Non-pigmented ciliary epithelial cell (primary cell): Measurements from ENCODE around the gene TSSK3.
"Not testable (repeated sequence)": the region's sequence is repeated elsewhere in the genome, so short reads cannot be mapped to it uniquely, and the experiment has no call there.

ENCODE experiments used
- DNase-seq: peaks from one replicate; pipeline ENCODE4 v3.0.0-alpha.2; 2010; ENCODE audit warnings: low read depth

The TSSK3 gene

DNA sequence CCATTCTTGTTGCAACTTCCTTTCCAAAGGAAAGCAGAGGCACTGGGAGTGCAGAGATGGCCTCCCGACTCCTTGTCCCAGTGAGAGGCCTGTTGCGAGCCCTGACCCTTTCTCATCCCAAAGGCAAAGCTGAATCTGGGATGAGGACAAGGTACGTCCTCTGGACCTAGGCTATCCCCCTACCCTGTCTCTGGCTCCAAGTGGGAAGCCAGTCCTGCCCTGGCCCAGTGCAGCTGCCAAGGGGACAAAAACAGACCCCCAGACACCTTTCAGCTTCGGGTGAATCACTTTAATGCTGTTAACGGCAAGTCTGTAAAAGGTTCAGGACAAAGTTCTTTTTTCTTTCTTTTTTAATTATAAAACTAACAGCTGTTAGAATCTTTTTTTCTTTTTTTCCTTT lies 2.5 kb downstream of the TSSK3 start:
- no peak for DNase-seq

DNA sequence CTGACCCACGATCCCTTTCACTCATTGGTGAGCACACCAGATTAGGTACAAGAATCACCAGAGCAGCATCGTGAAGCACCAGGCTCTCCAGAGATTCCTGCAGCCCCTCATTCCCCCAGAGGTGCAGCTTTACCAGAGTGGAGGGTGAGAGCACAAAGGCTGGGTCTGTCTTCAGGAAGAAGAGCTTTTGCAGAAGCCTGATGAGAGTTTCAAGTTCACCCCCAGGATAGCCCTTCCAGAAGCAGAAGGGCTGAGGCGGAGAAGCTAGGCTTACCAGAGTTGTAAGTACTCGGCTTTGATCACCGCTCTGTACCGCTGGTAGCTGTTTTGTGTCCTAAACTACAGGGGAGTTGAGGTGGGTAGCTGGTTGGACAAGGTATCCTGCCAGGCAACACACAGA lies 3.1 kb downstream of the TSSK3 start:
- DNase-seq: no peak

DNA sequence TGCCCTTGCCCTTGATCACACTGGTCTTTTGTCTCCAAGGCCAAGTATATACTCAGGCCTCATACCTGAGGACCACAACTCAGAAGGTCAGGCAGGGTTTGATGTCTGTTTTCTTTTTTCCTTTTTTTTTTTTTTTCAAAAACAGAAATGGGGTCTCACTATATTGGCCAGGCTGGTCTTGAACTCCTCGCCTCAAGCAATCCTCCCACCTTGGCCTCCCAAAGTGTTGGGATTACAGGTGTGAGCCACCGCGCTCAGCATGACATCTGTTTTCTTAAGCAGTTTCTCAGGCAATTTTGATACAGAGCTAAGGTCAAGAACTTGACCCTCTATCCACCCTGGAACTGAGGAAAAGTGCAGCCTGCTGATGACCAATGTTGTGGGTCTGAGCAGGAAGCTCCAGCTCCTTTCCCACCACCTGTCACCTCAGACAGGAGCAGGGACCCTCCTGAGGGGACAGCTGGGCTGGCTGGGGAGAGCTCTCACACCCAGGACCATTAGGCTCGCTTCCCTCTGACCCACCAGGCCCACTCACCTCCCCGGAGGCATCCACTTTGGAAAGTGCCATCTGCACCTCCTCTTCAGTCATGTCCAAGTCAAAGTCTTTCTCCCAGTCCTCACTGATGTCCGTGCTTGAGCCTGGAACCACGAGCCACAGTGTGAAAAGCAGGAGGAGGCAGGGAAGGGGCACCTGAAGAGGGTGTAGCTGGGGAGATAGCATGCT lies 5.7 kb downstream of the TSSK3 start:
- DNase-seq: no peak

DNA sequence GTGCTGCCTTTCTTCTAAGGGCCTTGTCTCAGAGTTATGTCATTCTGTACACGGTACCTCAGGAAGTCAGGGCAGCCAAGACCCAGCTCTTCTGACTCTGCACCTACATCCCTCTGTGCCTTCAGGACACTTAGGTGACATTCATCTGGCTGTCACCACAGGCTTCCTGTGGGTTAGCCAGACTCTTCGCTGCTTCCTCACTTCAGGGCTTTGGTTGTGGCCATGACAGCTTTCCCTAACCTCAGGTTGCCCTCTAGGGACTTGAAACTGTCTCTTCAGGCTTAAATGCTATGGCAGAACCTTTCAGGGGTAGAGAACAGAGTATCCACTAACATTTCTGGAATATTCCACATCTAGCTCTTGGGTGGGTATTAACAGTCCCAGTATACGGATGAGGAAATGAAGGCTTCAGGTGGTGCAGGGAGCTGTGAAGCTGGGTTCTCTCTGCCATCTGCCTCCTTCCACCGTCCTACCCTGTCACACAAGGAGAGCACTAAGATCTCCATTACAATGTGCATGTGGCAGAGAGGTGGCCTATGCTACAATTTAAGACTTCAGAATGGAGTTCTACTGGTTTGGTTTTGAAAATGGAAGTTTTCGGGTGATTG lies 9.9 kb downstream of the TSSK3 start:
- no peak for DNase-seq

DNA sequence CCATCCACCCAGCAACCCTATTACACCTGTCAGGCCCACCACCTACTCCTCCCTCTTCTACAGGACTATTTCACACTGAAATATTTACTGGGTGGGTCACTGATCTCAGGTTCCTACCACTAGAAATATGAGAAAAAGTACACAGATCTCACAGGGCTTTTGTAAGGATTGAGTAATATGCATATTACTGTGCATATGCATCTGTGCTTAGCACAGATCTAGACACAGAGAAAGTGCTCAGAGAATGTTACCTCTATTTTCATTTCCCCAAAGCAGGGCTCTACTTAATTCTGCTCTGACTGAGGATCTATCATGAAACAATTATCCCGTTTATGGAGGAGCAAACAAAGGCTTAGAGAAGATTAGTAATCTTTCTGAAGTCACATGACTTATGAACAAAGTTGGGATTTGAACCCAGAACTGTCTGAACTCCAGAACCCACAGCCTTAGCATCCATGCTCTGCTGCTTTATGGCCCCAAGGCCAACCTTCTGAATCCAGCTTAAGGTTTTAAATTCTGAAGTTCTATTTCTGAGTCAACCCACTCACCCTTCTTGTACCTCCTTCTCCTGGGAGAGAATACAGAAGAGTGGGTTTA lies 11.8 kb downstream of the TSSK3 start:
- DNase-seq: no peak

DNA sequence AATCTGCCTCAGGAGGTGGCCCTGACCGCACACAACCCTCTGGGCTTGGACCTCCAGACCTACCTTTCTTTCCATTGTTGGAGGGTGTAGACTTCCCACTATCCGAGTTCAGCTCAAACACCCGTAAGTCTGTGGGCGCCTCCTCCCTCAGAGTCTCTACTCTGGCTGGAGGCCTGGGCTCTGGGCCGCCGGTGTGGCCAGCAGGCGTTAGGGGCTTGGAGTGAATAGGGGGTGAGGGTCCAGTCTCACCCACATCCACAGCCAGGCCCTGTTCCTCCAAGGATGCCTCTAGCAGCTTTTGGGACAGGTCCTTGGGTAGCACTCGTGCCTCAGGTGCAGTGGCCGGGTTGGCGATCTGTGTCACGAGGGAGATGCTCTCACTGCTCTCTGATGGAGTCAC lies 13.9 kb downstream of the TSSK3 start:
- DNase-seq: no peak

DNA sequence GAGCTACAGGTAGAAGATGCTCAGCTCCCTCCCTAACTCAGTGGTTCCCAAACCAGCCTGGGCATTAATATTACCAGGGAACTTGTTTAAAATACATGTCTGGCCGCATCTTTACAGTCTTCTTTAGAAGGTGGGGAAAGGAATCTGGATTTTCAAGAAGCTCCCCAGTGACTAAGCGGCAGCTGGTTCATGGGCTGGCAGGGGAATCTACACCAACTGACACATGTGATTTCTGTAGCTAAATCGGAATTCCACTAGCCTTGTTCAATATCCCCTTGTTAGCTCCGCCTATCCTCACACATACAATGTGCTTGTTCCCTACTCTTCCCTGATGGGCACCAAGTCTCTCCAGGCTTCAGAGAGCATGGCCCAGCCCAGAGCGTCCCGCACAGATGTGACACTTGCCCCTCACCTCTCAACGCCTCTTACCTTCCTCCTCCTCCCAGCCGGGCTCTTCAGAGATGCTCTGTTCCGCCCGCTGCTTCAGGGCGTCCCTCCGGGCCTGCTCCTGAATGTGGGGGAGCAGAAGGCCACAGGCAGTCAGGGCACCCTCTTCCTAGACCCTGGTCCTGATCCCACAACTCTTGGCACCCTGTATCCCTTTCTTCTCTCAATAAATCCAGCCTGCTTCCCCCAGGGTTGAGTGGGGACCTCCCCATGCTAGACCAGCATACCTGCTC lies 15.3 kb downstream of the TSSK3 start:
- DNase-seq: no peak

DNA sequence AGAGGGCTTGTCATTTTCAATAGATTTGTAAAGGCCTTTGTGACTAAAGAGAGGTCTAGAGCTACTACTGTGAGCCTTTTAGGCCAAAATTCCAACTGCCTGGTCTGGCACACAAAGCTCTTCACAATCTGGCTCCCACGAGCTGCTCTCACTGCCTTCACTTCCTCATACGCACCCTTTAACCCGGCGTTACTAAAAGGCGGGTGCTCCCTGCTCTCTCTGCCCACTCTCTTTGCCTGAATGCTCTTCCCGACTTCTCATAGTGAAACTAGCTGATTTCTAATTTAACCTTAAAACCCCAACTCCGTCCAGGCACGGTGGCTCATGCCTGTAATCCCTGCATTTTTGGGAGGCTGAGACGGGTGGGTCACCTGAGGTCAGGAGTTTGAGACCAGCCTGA lies 17.7 kb downstream of the TSSK3 start:
- DNase-seq: no peak

DNA sequence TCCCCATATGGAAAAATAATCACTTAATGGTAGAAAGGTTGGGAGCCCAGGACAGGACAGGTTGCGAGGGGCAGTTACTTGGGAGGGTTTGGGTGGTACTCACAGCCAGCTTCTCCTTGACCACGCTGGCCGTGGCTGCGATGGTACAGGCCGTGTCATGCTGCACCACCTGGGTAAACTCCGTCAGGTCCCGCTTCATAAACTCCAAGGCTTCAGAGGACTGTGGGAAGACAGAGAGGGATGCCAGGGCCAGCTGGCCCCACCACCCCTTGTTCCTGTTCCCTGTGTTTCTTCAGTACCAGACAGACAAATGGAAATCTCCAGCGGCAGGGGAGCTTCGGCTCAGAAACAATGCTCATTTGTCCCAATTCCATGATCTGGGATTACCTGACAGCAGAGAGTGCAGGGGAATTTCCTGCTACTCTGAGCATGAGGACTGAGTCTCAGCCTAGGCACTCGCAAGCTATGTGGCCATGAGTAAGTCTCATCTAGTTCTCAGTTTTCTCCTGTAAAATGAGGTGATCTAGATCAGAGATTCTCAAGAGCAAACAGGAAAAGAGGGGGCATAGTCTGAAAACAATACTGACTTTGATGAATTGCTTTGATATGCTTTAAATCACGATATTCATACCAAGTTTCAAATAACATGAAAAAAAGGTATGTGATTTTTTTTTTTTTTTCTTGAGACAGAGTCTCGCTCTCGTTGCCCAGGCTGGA lies 24.5 kb downstream of the TSSK3 start:
- DNase-seq: no peak

DNA sequence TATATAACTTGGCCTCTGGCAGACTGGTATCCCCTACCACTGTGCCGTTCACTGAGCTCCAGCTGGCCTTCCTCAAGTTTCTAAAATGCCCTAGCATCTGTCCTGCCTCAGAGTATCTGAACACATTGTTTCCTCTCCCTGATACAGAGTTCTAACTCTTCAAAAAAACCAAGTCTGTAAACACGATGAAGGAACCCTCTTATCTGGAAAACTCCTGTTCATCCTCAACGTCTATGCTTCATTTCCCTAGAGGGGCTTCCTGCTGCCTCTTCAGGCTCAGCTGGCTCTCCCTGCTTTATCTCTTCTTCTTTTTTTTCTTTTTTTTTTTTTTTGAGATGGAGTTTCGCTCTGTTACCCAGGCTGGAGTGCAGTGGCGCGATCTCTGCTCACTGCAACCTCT lies 26.3 kb downstream of the TSSK3 start:
- DNase-seq: no peak

DNA sequence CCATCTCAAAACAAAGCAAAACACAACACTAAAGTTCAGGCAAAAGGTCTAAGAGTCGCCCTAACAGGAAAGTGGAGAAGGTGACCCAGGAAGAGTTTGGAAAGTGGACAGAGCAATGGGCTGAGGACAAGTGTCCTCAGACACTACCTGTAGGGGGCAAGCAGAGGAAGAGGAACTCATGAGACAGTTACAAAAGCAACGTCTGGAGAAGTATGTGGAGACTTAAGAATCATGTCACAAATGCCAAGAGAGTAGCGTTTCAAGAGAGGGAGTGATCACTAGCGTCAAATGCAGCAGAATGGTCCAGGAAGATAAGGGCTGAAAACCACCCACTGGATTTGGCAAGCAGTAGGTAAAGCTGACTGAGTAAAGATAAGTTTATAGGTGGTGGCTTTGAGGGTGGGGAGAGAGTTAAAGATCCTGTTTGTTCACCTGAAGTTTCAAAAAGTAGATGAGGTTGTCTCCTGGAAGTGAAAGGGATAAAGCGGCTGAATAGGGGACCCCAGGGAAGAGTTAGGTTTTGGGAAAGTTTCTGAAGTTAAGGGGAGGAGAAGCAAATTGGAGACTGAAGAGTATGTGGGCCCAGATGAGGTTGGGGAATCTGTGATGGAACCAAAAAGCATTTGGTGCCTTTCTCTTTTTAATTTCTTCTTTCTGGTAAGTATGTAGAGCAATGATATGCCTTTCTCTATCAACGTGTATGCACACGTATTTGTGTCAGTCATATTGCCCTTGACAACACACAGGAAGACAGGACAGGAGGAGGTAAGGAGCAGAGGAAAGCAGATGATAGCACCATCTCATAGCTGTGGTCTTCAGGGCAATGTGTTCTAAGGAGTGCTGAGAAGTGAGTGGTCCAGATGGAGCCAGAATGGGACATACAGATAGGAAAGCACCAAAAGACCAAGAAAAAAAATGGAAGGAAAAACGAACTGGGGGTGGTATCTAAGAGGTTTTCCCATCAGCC lies 28.8 kb downstream of the TSSK3 start:
- DNase-seq: no peak

DNA sequence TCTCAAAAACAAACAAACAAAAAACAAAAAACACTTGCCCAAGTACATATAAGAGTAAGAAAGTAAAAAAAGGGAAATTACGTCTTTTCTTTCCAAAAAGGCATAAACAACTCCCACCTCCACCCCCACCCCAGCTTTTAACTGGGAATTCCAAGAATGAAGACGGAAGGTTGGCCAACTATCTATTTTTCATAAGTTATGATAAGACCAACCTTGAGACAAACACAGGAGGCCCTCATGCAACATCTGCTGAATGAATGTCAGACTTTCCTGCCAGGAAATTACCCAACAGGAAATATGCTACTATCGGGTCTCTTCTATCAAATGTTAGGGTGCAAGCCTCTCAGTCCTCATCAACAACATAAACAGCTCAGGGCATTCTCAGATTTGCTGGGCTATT lies 30.0 kb downstream of the TSSK3 start:
- DNase-seq: no peak

DNA sequence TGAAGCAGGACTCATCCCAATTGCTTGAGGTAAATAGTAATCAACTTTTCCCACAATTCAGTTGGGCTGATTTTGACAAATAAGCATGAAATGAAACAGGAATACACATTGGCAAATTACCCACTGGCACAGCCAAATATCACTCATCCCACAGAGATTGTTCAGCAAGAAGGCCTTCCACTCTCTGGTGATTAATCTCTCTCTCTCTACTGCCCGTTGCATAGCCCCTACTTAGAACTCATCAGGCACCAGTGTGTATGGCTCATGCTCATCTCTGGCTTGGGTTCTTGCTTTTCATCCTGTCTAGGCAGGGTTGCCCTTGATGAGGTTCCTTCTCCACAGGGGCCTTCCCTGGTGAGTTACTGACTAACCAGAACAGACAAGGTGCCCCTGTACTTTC lies 30.8 kb downstream of the TSSK3 start:
- DNase-seq: no peak

DNA sequence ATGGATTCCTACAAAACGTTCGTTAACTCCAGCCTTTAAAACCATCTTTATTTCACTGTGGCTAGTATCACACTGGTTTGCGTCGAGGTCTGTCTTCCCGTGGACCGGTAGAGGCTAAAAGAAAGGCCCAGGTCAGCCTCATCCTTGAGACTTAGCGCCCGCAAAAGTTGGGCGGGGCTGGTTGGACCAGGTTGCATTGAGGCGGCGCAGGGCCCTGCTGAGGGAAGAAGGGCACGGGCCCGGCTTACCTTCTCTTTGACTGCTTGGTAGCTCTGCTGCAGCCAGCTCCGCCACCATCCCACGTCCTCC lies 31.4 kb downstream of the TSSK3 start:
- no peak for DNase-seq

DNA sequence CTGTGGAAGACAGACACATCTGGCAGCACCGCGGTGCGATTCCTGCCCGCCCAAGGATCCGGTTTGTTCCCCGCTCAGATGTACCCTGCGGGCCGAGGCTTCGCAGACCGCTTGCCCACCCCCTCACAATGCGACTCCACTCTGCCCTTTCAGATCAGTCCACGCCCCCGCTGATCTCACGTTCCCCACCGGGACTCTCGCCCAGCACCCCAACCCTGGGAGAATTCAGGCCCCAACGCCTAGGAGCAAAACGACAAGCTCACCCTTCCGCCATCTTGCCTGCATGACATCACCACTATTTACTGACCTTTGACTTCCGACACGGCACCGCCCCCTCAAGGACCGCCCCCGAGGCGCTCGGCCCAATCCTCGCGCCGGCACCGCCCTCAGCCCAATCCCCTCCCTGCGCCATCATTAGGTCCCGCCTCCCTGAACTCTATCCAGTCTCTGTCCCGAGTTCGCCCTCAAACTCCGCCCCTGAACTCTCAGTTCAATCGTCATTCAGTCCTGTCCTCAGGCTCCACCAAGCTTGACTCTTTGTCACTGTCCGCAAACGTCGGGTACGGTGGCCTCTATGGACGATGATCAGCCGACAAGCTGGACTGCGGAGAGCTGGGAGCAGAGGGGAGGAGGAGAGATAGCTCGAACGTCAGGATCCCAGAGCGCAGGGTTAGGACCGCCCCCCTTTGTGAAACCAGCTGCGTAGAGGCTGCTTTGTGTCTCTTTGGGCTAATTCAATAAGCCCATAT lies 32.0 kb downstream of the TSSK3 start, which contains the start of gene BSDC1:
BSDC1 (minus strand) TSS at position 301 of the 749 bp plus-strand sequence; CDS start at position 274, 27 bp downstream.
- peak; percentile 89 for DNase-seq

DNA sequence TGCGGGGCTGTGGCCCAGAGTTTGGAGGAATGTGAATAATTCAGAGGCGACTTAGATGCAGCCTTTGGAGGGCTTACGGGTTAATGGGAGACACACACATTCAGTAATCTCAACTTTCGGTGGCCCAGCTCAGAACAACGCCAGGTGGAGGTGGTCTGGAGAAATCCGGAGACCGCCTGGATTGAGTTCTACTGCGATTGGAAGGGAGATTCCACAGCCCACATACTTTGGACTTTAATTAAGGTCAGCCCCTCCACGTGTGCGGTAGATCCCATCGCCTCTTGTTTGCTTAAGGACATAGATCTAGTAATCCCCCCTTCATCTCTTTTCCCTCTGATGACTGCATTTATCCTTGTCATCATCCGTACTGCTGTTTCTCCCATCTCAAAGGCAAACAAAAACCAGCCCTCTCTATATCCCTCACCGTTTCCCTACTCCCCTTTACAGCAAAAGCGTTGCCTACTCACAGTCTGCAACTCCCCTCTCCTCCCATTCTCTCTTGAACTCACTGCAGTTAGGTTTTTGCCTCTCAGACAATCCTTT lies 32.6 kb downstream of the TSSK3 start:
- no peak for DNase-seq

DNA sequence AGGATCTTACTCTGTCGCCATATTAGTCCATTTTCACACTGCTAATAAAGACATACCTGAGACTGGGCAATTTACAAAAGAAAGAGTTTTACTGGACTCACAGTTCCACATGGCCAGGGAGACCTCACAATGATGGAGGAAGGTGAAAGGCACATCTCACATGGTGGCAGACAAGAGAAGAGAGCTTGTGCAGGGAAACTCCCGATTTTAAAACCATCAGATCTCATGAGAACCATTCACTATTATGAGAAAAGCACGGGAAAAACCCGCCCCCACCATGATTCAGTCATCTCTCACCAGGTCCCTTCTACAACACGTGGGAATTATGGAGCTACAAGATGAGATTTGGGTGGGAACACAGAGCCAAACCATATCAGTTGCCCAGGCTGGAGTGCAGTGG lies 34.2 kb downstream of the TSSK3 start:
- not testable (repeated sequence) for DNase-seq

DNA sequence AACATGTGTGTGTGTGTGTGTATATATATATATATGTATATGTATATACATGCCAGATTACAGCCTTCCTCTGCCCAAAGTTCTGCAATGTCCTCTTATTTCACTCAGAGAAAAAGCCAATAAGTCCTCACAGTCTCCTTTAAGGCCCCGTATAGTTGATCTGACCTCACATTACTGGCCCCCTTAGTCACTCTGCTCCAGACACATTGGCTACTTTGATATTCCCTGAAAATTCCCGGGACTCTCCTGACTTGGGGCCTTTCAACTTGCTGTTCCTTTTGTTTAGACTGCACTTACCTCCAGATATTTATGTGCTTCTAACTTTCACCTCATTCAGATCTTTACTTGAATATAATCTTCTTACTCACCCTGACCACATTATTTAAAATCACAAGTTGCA lies 36.1 kb downstream of the TSSK3 start:
- no peak for DNase-seq

DNA sequence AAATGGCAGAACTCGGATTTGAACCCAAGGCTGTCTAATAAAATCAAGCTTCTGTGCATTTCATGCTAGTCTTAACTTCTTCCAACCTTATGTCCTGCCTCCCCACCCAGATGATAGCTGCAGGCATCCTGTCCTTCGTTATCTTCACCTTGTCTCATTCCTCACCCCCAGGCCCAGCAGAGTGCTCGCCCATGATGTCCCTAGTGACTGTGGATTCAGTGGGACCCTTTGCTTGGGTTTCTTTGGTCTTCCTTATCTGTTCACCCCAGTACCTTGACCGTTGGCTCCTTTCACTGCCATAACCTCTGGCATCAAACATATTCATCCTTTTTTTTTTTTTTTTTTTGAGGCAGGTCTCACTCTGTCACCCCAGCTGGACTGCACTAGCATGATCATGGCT lies 37.5 kb downstream of the TSSK3 start:
- DNase-seq: no peak

DNA sequence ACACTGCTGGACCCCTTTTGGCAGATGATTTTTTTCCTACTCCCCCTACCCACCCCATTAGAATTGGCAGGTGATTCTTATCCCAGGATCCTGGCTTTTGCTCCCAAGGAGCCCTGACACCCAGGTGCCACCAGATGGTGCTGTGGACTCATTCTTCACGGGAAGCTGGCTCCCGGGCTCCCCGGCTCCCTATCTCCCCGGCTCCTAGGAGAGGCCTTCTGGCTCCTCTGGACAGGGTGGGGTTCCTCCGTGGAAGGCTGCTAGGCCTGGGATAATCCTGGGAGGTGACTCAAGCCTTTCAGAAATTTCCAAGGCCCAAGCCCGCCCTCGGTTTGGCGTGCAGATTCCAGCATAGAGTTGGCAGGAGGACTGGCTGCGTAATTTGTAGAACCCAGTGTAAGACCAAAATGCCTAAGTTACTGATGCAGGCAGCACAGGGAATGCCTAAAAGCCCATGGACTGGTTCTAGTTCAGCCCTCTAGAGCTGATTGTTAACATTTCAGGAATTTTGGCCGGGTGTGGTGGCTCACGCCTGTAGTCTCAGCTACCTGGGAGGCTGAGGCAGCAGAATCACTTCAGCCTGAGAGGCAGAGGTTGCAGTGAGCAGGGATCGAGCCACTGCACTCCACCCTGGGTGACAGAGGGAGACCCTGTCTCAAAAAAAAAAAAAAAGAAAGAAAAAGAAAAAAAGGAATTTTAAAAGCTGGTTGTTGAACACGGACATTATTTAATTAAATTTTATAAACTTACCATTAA lies 38.7 kb downstream of the TSSK3 start:
- no peak for DNase-seq
